CD4-positive, alpha-beta T cell treated with Interleukin-12 subunit alpha and Interleukin-12 subunit beta, for 1 hour (primary cell): ENCODE measurements around the gene BCL2.
"Not testable (repeated sequence)": the region's sequence is repeated elsewhere in the genome, so short reads cannot be mapped to it uniquely, and the experiment has no call there.

Source experiments
- DNase-seq: peaks from one replicate; pipeline ENCODE4 v3.0.0-alpha.2; 2020

The BCL2 gene

GRCh38 chr18:63198098-63198760 lies 121.3 kb downstream of the BCL2 start:
- peak; percentile 23 for DNase-seq

DNA sequence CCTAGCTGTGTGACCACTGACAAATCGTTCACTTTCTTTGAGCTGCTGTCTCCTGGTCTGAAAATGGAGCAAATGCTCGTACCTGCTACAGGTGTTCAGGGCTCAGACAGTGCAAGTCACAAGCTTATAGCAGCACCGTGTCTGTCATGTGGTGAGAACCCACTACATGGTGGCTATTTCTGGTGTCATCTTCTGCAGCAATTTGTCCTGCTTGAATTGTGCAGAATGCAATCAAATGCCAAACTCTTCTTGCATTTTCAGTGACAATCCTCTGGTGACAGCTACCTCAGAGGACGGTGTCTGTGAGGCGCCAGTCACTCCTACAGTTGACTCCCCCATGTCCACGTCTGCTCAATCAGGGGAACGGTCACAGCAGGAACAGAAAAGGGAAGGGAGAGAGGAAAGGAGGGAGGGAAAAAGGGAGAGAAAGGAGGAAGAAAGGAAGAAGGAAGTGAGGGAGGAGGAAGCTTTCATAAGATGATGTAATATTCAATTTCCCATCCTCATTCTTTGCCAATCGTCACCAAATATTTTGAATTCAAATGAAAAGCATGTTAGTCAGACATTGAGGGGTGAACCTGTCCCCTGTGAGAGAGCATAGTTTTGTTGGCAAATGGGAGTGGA lies 122.2 kb downstream of the BCL2 start:
- DNase-seq: peak; percentile 32

GRCh38 chr18:63195326-63196159 lies 124.0 kb downstream of the BCL2 start:
- no peak for DNase-seq

DNA sequence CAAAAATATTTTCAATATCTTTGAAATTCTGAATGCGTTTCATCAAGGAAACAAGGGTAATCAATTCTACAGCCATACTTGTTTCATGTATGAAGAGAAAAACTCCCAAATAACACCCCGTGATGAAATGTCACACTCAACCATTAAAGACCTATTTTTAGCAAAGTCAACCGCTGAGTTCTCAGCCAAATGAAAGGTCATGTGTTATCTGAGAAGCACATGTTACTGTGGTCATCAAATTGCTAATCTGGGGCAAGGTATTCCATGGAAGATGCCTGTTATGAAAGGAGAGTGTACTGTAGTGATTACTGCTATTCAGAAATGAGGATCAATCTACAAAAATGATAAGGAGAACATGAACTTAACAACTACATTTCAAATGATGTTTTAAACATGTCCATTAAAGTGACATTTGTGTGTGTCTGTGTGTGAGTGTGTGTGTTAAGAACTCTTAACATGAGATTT lies 126.7 kb downstream of the BCL2 start:
- peak; percentile 28 for DNase-seq

DNA sequence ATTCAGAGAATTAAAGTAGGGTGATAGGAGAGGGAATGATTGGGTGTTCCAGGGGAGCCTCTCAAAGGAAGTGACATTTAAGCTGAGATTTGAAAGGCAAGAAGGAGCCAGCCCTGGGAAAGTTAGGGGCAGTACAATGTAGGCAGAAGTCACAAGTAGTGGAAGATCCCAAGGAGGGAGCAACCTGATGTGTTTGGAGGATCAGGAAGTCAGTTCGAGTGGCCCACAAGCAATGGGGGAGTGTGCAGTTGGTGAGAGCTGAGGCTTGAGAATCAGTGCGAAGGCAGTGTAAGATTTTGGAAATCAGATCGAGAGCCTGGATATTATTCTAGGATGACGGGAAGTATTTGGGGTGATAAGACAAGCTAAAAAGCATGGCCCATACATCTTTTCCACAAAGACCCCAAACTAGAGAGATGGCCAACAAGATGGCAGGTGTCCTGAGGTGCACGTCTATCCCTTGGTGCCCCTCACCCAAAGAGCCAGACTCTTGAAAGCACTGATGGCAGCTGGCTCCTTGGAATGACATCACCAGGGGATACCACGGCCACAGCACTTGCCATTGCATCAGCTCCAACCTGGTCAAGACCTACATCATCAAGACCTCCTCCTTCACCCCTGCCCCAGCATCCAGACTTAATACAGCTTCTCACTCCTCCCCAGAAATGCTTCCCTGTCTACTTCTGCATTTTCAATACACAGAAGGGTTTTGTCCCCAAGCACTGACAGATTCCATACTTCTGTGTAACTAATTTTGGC lies 127.3 kb downstream of the BCL2 start:
- no peak for DNase-seq

DNA sequence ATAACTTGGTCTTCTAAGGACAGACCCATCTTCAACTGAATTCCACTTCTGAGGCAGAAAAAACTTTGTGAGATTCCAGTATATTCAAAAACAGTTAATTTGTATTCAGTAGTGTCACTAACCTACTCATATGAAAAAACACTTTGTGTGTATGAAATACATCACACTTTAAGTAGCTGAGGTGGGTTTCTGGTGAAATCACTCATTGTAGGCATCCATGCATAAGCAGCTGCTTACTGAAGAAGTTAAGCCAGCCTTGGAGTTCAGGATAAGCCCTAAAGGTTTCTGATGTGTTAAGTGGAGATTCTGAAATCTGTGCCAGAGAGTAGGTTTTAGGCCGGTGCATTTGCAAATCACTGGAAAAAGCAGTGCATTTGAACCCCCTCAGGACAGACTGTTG lies 128.2 kb downstream of the BCL2 start:
- no peak for DNase-seq

DNA sequence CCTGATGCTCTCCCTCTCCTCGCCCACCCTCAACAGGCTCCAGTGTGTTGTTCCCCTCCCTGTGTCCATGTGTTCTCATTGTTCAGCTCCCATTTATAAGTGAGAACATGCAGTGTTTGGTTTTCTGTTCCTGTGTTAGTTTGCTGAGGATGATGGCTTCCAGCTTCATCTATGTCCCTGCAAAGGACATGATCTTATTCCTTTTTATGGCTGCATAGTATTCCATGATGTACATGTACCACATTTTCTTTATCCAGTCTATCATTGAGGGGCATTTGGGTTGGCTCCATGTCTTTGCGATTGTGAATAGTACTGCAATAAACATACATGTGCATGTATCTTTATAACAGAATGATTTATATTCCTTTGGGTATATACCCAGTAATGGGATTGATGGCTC lies 128.7 kb downstream of the BCL2 start:
- not testable (repeated sequence) for DNase-seq

- DNase-seq: no peak
These were observed 129.8 kb downstream of the BCL2 start for GRCh38 chr18:63189817-63190216.

GRCh38 chr18:63189041-63189440 lies 130.5 kb downstream of the BCL2 start:
- no peak for DNase-seq

GRCh38 chr18:63187791-63188460 lies 131.6 kb downstream of the BCL2 start:
- DNase-seq: no peak

GRCh38 chr18:63187223-63187574 lies 132.4 kb downstream of the BCL2 start:
- DNase-seq: no peak

DNA sequence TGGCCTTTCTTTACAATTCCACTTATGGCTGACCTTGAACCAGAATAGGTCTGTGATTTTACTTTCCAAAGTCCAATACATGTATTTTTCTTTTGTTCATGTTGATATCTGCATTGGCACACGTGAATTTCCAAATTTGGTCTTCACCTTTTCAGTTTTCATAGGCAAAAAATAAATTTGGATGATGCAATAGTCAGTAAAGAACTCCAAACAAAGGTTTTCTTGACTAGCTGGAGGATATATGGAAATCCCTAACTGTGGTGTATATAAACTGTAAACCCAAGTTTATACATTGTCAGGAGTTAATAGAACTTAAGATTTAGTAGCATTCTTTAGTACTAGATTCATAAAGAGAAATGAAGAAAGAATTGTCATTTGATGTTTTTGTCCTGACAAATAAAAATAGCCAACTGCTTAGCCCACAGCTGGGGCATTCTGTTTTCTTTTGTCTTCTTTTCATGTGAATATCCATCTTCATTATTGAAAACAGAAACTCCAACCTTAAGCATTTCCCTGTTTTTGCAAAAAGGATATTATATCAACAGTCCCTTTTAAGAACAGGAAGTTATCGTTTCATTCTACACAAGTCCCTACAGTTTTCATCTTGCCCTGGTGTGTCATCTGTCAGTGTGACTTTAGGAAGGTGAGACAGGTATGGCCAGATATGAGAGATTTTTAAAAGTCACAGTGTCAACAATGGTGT lies 132.9 kb downstream of the BCL2 start:
- DNase-seq: no peak

GRCh38 chr18:63185984-63186383 lies 133.6 kb downstream of the BCL2 start:
- DNase-seq: no peak

- no peak for DNase-seq
These were observed 135.4 kb downstream of the BCL2 start for GRCh38 chr18:63183952-63184770.

GRCh38 chr18:63183378-63183777 lies 136.2 kb downstream of the BCL2 start:
- DNase-seq: no peak

DNA sequence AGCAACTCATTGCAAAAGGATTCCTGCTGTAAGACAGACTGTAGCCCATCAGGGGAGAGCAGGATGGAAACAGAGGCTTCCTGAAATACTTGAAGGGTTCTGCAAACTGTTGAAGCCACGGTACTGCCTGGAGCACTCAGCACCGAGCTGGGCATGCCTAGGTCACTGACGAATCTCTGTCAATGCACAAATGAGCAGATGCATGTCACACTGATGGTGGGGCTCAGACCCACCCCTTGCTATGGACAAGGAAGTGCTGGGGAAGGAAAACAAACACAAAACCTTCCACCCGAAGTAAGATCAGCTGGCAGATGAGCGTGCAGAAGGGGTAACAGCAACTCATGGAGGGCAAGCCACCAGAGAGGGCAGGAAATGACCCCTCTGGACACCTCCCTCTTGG lies 136.7 kb downstream of the BCL2 start:
- no peak for DNase-seq

DNA sequence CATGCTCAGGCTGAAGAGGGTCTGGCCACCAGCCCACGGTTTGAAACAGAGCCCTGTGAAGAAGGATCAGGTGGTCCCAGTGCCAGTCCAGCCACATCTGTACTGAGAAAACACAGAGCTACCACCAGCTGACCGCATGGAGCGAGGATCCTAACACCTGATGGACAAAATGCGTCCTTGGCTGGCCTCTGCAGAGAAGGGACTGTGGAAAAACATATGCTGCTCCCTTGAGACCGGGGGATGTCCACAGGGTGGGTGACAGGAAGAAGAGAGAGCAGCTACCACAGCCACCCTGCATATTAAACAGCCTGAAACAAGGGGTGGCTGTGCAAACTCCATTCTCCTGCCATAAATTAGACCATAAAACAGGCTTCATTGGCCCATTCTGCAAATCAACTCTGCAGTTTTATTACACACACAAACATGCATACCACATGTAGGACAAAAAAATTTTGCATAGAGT lies 137.2 kb downstream of the BCL2 start:
- DNase-seq: no peak

- no peak for DNase-seq
These were observed 137.8 kb downstream of the BCL2 start for GRCh38 chr18:63181706-63182309.

GRCh38 chr18:63180971-63181376 lies 138.6 kb downstream of the BCL2 start:
- DNase-seq: no peak

DNA sequence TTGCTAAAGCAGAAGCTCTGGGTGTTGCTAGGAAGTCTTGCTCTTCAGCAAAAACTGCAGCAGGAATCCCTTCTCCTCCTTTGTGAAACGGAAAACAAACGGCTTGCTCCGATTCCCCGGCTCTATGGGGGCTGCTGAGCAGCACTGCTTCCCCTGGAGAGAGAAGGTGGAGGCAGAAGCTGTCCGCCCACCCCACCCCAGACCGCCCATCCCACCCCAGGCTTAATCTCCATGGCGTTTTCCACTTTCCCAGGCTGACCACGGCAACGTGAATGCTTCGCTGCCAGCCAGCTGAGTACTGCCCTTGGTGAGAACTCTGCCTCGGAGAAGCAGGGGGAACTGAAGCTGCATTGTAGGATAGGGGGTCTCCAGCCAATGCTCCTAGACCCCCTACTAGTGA lies 139.2 kb downstream of the BCL2 start:
- no peak for DNase-seq

- DNase-seq: no peak
These were observed 140.1 kb downstream of the BCL2 start for GRCh38 chr18:63179422-63179821.
